Coronary artery (tissue), 2 donors: Measurements from ENCODE around the gene ELP5.

Experiments
- DNase-seq: peaks from one replicate; pipeline ENCODE4 v3.0.0-alpha.2; 2017; ENCODE audit warnings: low spot score
- H3K27ac ChIP-seq, 2 donors: fragments of 200-600 bp; sonication (generic); one replicate each; pipeline ENCODE4 v1.5.1; 2016 to 2019
- H3K4me3 ChIP-seq: fragments of 200-600 bp; sonication (generic); 2 replicates; pipeline ENCODE4 v1.5.1; 2016; ENCODE audit warnings: mild to moderate bottlenecking, moderate library complexity
- TF ChIP-seq, protein P1 (sequence below): fragments of 200-600 bp; sonication (generic); IDR thresholded peaks from one replicate; pipeline ENCODE4 v1.5.1; 2019; ENCODE audit warnings: antibody characterized with exemption

ELP5 gene

DNA sequence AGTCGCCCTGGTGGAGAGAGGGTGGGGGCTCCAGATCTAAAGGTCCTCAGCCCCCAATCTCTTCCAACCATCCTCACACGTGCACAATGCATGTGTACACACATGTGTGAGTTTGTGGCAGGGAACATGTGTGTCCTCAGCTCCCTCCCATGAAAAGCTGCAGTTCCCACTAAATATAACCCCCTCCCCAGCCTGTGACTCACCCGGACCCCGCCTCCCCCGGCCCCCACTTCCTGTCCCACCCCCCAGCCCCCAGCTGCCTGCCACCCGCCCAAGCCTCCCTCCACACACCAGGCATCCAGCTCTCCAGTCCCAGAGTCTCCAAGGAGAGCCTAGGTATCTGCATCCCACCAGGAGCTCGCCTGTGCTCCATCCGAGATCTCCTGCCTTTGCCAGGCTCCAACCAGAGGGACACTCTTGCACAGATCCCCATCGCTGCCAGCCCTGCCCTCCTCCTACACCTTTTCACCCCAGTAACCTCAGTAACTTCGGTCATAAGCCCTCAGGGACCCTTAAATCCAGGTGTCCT is 36.3 kb upstream of the ELP5 start:
- TF ChIP-seq, protein P1, sequence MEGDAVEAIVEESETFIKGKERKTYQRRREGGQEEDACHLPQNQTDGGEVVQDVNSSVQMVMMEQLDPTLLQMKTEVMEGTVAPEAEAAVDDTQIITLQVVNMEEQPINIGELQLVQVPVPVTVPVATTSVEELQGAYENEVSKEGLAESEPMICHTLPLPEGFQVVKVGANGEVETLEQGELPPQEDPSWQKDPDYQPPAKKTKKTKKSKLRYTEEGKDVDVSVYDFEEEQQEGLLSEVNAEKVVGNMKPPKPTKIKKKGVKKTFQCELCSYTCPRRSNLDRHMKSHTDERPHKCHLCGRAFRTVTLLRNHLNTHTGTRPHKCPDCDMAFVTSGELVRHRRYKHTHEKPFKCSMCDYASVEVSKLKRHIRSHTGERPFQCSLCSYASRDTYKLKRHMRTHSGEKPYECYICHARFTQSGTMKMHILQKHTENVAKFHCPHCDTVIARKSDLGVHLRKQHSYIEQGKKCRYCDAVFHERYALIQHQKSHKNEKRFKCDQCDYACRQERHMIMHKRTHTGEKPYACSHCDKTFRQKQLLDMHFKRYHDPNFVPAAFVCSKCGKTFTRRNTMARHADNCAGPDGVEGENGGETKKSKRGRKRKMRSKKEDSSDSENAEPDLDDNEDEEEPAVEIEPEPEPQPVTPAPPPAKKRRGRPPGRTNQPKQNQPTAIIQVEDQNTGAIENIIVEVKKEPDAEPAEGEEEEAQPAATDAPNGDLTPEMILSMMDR, result no peak
- no peak for DNase-seq
- peak overlapping the region; percentile 69 to 99 for H3K27ac ChIP-seq
- peak overlapping the region; percentile 72 for H3K4me3 ChIP-seq

DNA sequence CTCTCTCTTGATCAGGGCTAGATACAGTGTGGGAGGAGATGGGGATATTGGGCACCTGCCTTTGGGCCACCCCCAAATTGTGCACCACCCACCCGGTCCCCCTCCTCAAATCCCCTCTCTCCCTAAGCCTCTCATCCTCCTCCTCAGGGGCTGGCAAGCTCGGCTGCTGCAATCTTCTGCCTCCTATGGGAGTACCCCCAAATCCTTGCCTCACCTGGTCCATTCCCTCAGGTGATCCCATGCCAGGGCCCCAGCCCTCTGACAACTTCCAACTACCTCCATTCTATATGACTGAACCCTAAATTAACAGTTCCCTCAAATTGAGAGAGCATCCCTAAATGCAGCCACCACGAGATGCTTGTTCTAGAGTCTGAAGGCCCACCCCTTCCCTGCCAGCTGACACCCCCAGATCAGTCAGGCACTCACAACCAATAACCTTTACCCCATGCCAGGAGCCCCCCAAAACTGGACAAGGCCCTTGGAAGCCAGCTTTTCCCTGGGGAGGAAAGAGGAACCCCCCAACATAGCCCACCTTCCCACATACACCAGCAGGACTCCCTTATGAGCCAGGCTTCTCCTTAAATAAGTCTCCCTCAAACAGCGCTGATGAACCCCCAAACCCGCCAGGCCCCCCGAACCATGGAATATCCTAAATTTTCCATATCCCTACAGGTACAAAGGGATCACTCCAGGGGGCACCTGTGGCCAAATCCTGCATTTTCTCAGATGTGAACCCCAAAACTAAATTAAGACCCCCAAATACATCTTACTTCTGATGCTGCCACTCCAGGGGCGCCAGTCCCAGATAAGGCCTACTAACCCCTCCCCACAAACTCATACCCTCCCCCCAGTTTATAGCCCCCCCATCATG is 35.5 kb upstream of the ELP5 start:
- Histone ChIP-seq H3K4me3 (peak overlapping the region; percentile 72), H3K27ac (peak overlapping the region; percentile 69 to 99)
- DNase-seq, result no peak
- TF ChIP-seq, protein P1, result no peak

DNA sequence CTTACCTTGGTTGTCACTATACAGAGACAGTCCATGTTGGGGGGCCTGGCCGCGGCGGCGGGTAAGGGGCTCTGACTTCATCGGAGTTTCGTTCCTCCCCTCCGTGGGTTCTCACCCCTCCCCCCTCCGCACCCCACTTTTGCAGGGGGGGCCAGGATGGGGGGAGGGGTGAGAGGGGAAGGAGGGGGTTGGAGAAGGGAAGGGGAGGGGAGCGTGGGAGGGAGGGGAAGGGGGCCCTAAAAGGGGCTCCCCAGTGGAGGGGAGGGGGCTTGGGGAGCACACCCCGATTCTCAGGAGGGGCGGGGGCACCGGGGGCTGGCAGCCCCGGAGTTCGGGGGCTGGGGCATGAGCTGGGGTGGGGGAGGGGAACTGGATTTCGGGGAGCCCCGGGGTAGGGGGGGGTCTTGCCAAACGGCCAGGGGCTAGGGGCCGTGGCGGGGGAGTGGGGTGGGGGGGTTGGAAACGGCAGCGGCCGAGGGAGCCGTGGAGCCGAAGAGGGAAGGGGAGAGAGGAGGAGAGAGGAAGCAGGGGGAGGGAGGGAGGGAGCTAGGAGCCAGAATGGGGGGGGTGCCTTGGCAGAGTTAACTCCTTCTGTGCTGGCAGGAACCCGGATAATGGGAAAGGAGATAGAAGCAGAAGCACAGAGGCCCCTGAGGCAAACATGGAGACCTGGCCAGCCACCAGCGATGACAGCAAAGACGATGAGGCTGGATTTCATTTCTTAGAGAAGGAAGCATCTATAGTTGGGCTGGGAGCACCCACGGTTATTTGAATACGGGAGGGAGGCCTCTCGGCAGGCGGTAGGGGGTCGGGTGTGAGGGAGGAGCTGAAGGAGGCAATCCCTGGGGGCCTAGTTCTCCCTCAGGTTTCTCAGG is 34.7 kb upstream of the ELP5 start:
- H3K4me3 ChIP-seq, result peak overlapping the region; percentile 72
- peak overlapping the region; percentile 69 to 99 for H3K27ac ChIP-seq
- TF ChIP-seq, protein P1, result no peak
- no peak for DNase-seq

DNA sequence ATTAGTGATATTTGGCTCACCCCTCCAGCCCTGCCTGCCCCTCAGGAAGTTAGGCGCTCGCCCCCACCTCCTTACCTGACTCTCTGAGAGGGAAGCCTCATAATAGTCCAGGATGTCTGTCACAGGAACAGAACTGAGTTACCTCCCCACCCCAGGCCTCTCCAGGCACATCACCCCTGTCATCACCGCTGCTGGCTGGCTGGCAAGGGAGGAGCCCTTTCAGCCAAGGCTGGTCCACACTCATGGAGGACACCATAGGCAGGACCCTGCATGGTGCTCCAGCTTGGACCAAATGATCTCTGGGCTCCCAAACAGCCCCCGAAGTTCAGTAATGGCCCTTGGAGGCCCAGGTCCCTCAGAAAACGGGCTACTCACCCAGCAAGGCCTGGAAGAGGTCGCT is 33.8 kb upstream of the ELP5 start:
- no peak for DNase-seq
- H3K27ac ChIP-seq, result peak overlapping the region; percentile 69 to 99
- peak overlapping the region; percentile 72 for H3K4me3 ChIP-seq
- TF ChIP-seq, protein P1, result no peak

DNA sequence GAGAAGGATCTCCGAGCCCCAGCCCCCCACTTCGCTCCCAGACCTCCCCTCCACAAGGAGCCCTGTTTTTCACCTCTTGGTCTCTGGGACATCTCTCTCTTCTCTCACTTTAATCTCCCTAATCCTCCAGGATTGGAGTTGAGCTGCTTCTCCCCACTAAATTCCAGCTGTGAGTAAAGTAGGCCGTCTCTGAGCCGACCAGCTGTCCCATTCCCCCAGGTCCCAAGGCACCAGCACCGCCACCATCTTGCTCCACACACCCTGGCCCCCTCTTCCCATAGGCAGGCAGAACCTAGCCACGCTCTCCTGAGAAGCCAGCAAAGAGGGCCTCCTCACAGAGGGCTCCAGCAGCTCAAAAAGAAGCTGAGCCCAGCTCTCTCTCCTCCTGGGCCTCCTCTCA is 33.3 kb upstream of the ELP5 start:
- no peak for DNase-seq
- TF ChIP-seq, protein P1, result no peak
- Histone ChIP-seq H3K4me3 (no peak overlapping the region), H3K27ac (peak overlapping the region; percentile 98 to 99)

DNA sequence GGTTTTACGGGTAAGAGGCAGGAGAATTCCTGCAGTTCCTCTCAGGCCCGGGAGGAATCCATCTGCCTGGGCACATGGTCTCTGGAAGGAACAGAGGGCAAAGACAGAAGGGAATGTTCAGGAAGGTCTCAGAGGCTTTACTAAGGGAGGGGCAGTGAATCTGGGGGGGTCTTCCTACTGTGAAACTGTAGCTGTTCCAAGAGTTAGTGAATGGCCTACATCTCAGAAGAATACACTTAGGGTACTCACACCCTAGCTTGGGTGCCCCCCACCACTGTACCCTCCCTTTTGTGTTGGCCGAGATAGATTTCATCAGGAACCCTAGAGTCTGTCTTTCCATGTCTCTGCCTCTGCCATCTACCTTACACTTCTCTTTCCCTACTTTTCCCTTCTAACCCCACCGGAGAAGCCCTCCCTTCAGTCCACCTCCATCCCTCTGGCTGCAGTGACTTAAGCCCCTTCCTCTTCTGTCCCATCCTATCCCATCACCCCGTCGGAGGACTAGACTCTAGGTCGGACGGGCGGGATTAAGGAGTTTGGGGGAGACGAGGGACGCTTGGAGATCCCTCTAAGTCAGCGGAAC is 32.7 kb upstream of the ELP5 start:
- Histone ChIP-seq H3K27ac (peak overlapping the region; percentile 98 to 99), H3K4me3 (peak overlapping the region; percentile 95)
- TF ChIP-seq, protein P1, result no peak
- DNase-seq, result no peak
